ENCODE measurements around the gene CDYL2. TPM values are rescaled to one million over a fixed set of nuclear protein-coding genes. Genes with fewer than 3 reads are reported as not detected.

Gene CDYL2
- total RNA-seq, 2 donors from 2014 or later = 4.6 to 20.4 TPM

GRCh38 chr16:80682421-80683070 lies 121.9 kb downstream of the CDYL2 start:
- H3K4me3 ChIP-seq = no peak overlapping the region
- DNase-seq (ENCODE audit: low spot score) = no peak

GRCh38 chr16:80681436-80681835 lies 123.0 kb downstream of the CDYL2 start:
- Histone ChIP-seq H3K4me1 (ENCODE audit: control insufficient read depth in 1 of 2, low read depth in 2 of 2) (no peaks in the 10 kb centered on the region), H3K9me3 (no peaks in the 10 kb centered on the region)

More at GRCh38 chr16:80682421-80683070, 121.9 kb downstream of the CDYL2 start:
- H3K36me3 ChIP-seq = no peaks in the 10 kb centered on the region
- no peak for TF ChIP-seq CTCF (IDR thresholded peaks at IDR 0.05)
- H3K27me3 ChIP-seq (replicated peaks; ENCODE audit: insufficient read depth) = no peaks in the 10 kb centered on the region
- no peaks in the 10 kb centered on the region for H3K4me1 ChIP-seq (ENCODE audit: control insufficient read depth in 1 of 2, low read depth in 2 of 2)
- ATAC-seq (ENCODE audit: insufficient number of reproducible peaks, low FRiP score, low read depth) = no peak
- H3K9me3 ChIP-seq = no peaks in the 10 kb centered on the region
- H3K27ac ChIP-seq = no peak overlapping the region

GRCh38 chr16:80680839-80681238 lies 123.6 kb downstream of the CDYL2 start:
- no peaks in the 10 kb centered on the region for H3K36me3 ChIP-seq
- TF ChIP-seq CTCF (IDR thresholded peaks at IDR 0.05) = no peak
- no peaks in the 10 kb centered on the region for H3K9me3 ChIP-seq
- H3K27ac ChIP-seq = no peak overlapping the region
- H3K4me1 ChIP-seq (ENCODE audit: control insufficient read depth in 1 of 2, low read depth in 2 of 2) = no peaks in the 10 kb centered on the region
- no peak for ATAC-seq (ENCODE audit: insufficient number of reproducible peaks, low FRiP score, low read depth)
- no peak for DNase-seq (ENCODE audit: low spot score)
- no peak overlapping the region for H3K4me3 ChIP-seq
- H3K27me3 ChIP-seq (replicated peaks; ENCODE audit: insufficient read depth) = no peaks in the 10 kb centered on the region

More at GRCh38 chr16:80681436-80681835, 123.0 kb downstream of the CDYL2 start:
- no peak overlapping the region for H3K4me3 ChIP-seq
- TF ChIP-seq CTCF (IDR thresholded peaks at IDR 0.05) = no peak
- no peaks in the 10 kb centered on the region for H3K36me3 ChIP-seq
- no peak overlapping the region for H3K27ac ChIP-seq
- DNase-seq (ENCODE audit: low spot score) (no peak), ATAC-seq (ENCODE audit: insufficient number of reproducible peaks, low FRiP score, low read depth) (no peak)
- no peaks in the 10 kb centered on the region for H3K27me3 ChIP-seq (replicated peaks; ENCODE audit: insufficient read depth)

- no peak overlapping the region for H3K27ac ChIP-seq
- no peak overlapping the region for H3K4me3 ChIP-seq
- no peaks in the 10 kb centered on the region for H3K9me3 ChIP-seq
- DNase-seq (ENCODE audit: low spot score) (no peak), ATAC-seq (ENCODE audit: insufficient number of reproducible peaks, low FRiP score, low read depth) (no peak)
- H3K4me1 ChIP-seq (ENCODE audit: control insufficient read depth in 1 of 2, low read depth in 2 of 2) = no peaks in the 10 kb centered on the region
- no peaks in the 10 kb centered on the region for H3K27me3 ChIP-seq (replicated peaks; ENCODE audit: insufficient read depth)
- TF ChIP-seq CTCF (IDR thresholded peaks at IDR 0.05) = no peak
- H3K36me3 ChIP-seq = no peaks in the 10 kb centered on the region
Observed at GRCh38 chr16:80680046-80680445, 124.4 kb downstream of the CDYL2 start.

GRCh38 chr16:80674884-80675283 lies 129.5 kb downstream of the CDYL2 start:
- Histone ChIP-seq H3K4me3 (no peak overlapping the region), H3K27ac (no peak overlapping the region), H3K36me3 (no peaks in the 10 kb centered on the region), H3K9me3 (no peaks in the 10 kb centered on the region), H3K4me1 (ENCODE audit: control insufficient read depth in 1 of 2, low read depth in 2 of 2) (no peaks in the 10 kb centered on the region), H3K27me3 (replicated peaks; ENCODE audit: insufficient read depth) (no peaks in the 10 kb centered on the region)
- DNase-seq (ENCODE audit: low spot score) (no peak), ATAC-seq (ENCODE audit: insufficient number of reproducible peaks, low FRiP score, low read depth) (no peak)
- no peak for TF ChIP-seq CTCF (IDR thresholded peaks at IDR 0.05)

All from thoracic aorta (tissue), 2 donors.